GM18526 (cell line): Measurements from ENCODE around the gene CTDNEP1.

Experiments used
- POLR2A ChIP-seq: IDR thresholded peaks from 3 replicates; pipeline ENCODE4 v1.6.1; 2011; ENCODE audit not compliant: insufficient read length; ENCODE audit errors: extremely low read depth

CTDNEP1 gene

DNA sequence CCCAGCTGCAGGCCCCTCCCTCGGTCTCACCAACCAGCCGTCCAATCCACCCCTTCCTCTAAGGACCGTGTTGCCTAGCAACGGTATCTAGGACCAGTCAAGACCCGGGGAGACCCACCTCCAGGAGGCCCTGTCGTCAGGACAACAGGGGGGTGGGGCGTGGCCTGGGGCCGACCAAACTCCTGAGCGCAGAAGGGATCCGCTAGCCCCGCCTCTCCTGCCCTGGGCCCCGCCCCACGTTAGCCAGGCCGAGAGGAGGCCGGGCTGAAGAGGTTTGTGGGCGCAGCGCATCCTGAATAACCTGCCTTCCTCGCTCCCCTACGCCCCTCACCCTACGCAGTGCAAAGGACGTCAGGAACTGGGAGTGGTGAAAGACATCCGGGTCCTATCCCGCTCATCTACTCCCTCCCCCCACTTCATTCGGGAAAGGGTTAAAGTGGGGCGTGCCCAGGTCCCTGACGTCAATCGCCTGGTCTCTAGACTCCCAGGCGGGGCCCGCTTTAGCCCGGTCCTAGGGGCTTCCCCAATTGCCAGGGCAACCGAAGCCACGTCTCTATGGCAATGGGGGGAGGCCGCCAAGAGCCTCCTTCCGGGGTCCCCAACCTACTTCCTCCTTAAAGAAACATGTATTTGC, 46.6 kb downstream of the CTDNEP1 start:
- TF ChIP-seq POLR2A = no peak

DNA sequence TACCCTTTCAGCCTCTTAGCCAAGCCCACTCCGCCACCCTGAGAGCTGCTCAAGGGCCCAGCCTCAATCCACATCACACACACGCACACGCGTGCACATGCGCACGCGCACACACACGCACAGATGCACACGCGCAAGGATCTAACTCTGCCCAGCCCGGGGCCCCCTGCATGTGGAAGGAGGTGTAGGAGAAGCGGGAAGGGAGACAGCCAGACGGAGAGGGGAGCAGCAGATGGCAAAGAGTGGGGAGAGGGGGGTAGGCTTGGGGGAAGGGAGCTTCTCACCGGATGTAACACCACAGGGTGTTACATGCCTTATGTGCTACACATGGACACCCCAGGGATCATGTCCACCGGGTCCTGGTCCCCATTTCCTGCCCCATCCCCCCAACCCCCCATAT, 47.2 kb downstream of the CTDNEP1 start:
- no peak for TF ChIP-seq POLR2A

DNA sequence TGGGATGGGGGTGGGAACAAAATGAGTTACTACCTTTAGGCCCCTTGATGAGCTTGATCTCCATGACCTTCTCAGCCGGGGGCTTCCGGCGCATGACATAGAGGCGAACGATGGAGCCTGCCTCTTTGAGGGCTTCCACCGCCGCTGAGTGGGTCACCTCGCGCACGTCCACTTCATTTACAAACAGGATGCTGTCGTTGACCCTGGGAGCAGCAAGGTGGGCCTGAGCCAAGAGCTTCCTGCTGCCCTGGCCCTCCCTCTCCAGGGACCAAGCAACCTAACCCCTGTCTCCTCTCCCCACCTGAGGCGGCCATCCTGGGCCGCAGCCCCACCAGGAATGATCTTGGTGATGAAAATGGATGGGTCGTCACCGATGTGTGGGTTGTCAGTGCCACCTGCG, 48.1 kb downstream of the CTDNEP1 start:
- no peak for TF ChIP-seq POLR2A

DNA sequence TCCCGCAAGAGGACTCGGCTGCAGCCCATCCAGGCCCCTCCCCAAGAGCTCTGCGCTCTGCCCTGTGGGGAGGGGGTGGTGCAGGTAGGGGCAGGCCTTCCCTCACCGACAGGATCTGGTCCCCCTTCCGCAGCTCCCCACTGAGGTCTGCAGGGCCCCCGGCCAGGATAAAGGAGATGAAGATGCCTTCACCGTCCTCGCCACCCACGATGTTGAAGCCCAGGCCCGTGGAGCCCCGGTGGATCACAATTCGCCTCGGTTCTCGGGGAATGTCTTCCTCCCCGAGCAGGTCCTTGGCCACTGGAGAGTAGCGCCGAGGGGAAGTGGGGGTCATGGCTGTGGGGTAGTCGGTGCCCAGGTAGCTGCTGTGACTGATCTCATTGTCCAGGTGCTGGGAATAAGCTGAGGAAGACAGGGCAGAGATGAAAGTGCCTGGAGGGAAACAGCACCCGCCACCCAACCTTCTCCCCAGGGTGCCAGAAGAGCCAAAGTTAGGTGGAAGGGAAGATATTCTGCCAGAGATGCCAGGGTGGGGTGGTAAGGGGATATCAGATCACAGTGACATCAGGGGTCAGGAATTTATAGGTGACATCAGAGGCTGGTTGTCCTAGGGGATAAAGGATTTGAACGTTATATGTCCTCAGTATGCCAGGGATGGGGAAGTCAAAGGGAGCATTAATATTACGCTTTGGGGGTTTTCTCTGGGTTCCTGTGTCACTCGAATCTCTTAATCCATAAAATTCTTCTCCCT, 54.7 kb downstream of the CTDNEP1 start:
- no peak for TF ChIP-seq POLR2A

DNA sequence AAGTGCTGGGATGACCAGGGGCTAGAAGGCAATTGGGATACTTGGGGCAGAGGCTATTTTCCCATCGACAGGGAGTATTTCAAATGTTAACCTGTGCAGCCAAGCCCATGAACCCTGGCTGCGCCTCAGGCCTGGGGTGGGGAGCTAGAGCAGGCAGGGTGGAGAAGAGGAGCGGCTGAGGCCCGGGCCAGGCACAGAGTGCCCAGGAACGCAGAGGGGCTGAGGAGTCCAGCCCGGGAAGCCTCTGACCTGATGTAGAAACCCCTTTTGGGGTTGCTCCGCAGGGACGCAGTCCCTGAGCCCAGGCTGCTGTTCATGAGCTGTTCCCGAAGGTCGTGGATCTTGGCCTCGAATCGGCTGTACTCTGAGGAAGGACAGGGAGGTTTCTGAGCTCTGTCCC, 55.6 kb downstream of the CTDNEP1 start:
- no peak for TF ChIP-seq POLR2A
